HepG2 (cell line): ENCODE results near the gene ARHGEF7. TPM values are rescaled to one million over a fixed set of nuclear protein-coding genes. Genes with fewer than 3 reads are reported as not detected.

Source experiments
- ATAC-seq: fragments of 200-7000 bp; cut with Tn5 transposase; 3 replicates; pipeline ENCODE4 v1.9.1; 2020; ENCODE audit warnings: mild to moderate bottlenecking, moderate library complexity
- BruUV-seq: library from RNA; stranded (reverse); fragments of 400-500 nt; replicated peaks from 2 replicates; lab custom pipeline; 2021; lab: Mats Ljungman, UMichigan
- CTCF ChIA-PET: fragments of 300-600 bp; formaldehyde crosslinking; extraction: SDS; loops from one replicate; lab custom pipeline; 2021; ENCODE audit warnings: low total read pairs, inconsistent platforms, low intra/inter-chr PET ratio; lab: Yijun Ruan, JAX
- POLR2A ChIA-PET: fragments of 350-600 bp; sonication (Branson Sonifier 250); formaldehyde crosslinking; loops from one replicate; lab custom pipeline; 2020; ENCODE audit warnings: antibody characterized with exemption, inconsistent platforms; lab: Yijun Ruan, JAX
- DNase-seq: peaks from one replicate; pipeline ENCODE4 v3.0.0-alpha.2; 2015; ENCODE audit warnings: low spot score
- FAIRE-seq: peaks from 3 replicates; lab custom pipeline; 2011; peaks lifted over from hg19 to GRCh38; lab: Jason Lieb, UNC
- H2AFZ ChIP-seq: one replicate; pipeline ENCODE4 v1.6.1; 2011; ENCODE audit warnings: low read length, inconsistent platforms
- H3K27ac ChIP-seq: fragments of 300-600 bp; 3 replicates; pipeline ENCODE4 v1.8.0; 2011; ENCODE audit warnings: mixed run types, mild to moderate bottlenecking, mixed read lengths, low read length, inconsistent platforms; ENCODE audit not compliant: insufficient read depth; ENCODE audit errors: extremely low read length
- H3K27me3 ChIP-seq, 2 experiments: fragments of 200-600 bp in 1 of 2; 2 replicates in 1 of 2; 3 replicates in 1 of 2; pipeline versions ENCODE4 v1.6.0 to v1.8.0; 2011; ENCODE audit warnings: low read length in 2 of 2, mild to moderate bottlenecking in 2 of 2, moderate library complexity in 2 of 2, inconsistent platforms in 1 of 2; ENCODE audit not compliant: insufficient read depth in 2 of 2, control insufficient read depth in 1 of 2
- H3K36me3 ChIP-seq, 2 experiments: fragments of 200-600 bp in 1 of 2; replicated peaks in 1 of 2; 2 replicates in 1 of 2; 3 replicates in 1 of 2; pipeline versions ENCODE4 v1.5.1 to v1.8.0; 2011; ENCODE audit warnings: low read length in 2 of 2, inconsistent platforms in 1 of 2; ENCODE audit not compliant: insufficient read depth in 2 of 2, control insufficient read depth in 1 of 2
- H3K4me1 ChIP-seq: 2 replicates; pipeline ENCODE4 v1.5.1; 2012; ENCODE audit warnings: low read length, inconsistent platforms; ENCODE audit not compliant: insufficient read depth
- H3K4me2 ChIP-seq: 2 replicates; pipeline ENCODE4 v1.6.0; 2011; ENCODE audit warnings: low read depth, low read length, inconsistent platforms
- H3K4me3 ChIP-seq, 3 experiments: fragments of 200-600 bp in 1 of 3; sonication (generic), shearing (Covaris generic) in 1 of 3; replicated peaks in 1 of 3; 2 replicates each; pipeline ENCODE4 v1.5.1; 2011 to 2016; ENCODE audit warnings: low read length in 3 of 3, inconsistent platforms in 2 of 3, low read depth in 2 of 3, mild to moderate bottlenecking in 2 of 3, control low read depth in 1 of 3, mixed read lengths in 1 of 3; ENCODE audit not compliant: insufficient read depth in 1 of 3
- H3K79me2 ChIP-seq: one replicate; pipeline ENCODE4 v1.6.1; 2011; ENCODE audit warnings: low read length, inconsistent platforms; ENCODE audit not compliant: insufficient read depth
- H3K9ac ChIP-seq: 2 replicates; pipeline ENCODE4 v1.6.0; 2011; ENCODE audit warnings: mild to moderate bottlenecking, low read depth, low read length, inconsistent platforms; ENCODE audit not compliant: insufficient read depth
- H3K9me3 ChIP-seq: 2 replicates; pipeline ENCODE4 v1.5.1; 2012; ENCODE audit warnings: mild to moderate bottlenecking, low read length
- H4K20me1 ChIP-seq: 2 replicates; pipeline ENCODE4 v1.6.0; 2011; ENCODE audit warnings: inconsistent platforms, mild to moderate bottlenecking, low read length, moderate library complexity; ENCODE audit not compliant: insufficient read depth
- BATF2 ChIP-seq: sonication (generic); formaldehyde crosslinking; IDR thresholded peaks from 2 replicates; pipeline ENCODE4 v1.8.0; 2022; ENCODE audit warnings: mild to moderate bottlenecking, missing genetic modification reagents, moderate library complexity
- CREBL2 ChIP-seq: sonication (generic); formaldehyde crosslinking; IDR thresholded peaks from 2 replicates; pipeline ENCODE4 v1.8.1; 2023; ENCODE audit warnings: missing genetic modification reagents, mild to moderate bottlenecking, borderline replicate concordance
- EEA1 ChIP-seq: sonication (generic); formaldehyde crosslinking; IDR thresholded peaks from 2 replicates; pipeline ENCODE4 v1.5.1; 2020; ENCODE audit warnings: mild to moderate bottlenecking, missing genetic modification reagents, borderline replicate concordance
- HNRNPUL1 ChIP-seq: fragments of 200-400 bp; formaldehyde crosslinking; IDR thresholded peaks from 2 replicates; pipeline ENCODE4 v1.6.1; 2017; ENCODE audit warnings: low read depth, mild to moderate bottlenecking, low read length, moderate library complexity
- REXO4 ChIP-seq: sonication (generic); formaldehyde crosslinking; IDR thresholded peaks from 2 replicates; pipeline ENCODE4 v1.8.0; 2022; ENCODE audit warnings: missing genetic modification reagents, mild to moderate bottlenecking, borderline replicate concordance
- SIN3A ChIP-seq: IDR thresholded peaks from 2 replicates; pipeline ENCODE4 v1.6.1; 2011; ENCODE audit warnings: low read depth, mild to moderate bottlenecking, control low read depth, low read length, borderline replicate concordance
- TRAFD1 ChIP-seq: sonication (generic); formaldehyde crosslinking; IDR thresholded peaks from 2 replicates; pipeline ENCODE4 v1.5.1; 2020; ENCODE audit warnings: missing genetic modification reagents, mild to moderate bottlenecking, borderline replicate concordance
- WIZ ChIP-seq: sonication (generic); formaldehyde crosslinking; IDR thresholded peaks from 2 replicates; pipeline ENCODE4 v1.5.1; 2020; ENCODE audit warnings: mild to moderate bottlenecking, missing genetic modification reagents
- ZNF331 ChIP-seq: sonication (generic); formaldehyde crosslinking; IDR thresholded peaks from 2 replicates; pipeline ENCODE4 v1.4.0; 2020; ENCODE audit warnings: missing genetic modification reagents
- WGBS: methylation state at CpG from one replicate; pipeline ENCODE4 v1.1.6; 2017; ENCODE audit warnings: low lambda C conversion rate; 5-methylcytosine and 5-hydroxymethylcytosine counted together
- in situ Hi-C: cut with HindIII; loops from 2 replicates; pipeline ENCODE4 v1.10.0; 2017; ENCODE audit warnings: low pct_unique_long_range_greater_than_20kb; ENCODE audit not compliant: extremely low pct_ligation_motif_present
- intact Hi-C: fragments of 100-400 bp; cut with micrococcal nuclease; formaldehyde crosslinking; loops from one replicate; pipeline ENCODE4 v1.10.0; 2022; ENCODE audit not compliant: unreplicated experiment
- polyA plus RNA-seq, 8 experiments: library from polyadenylated mRNA; depleted of rRNA in 3 of 8; stranded (reverse) in 7 of 8; unstranded in 1 of 8; fragments of >200 nt; fragmentation: Illumina TruSeq in 4 of 8; extraction: Trizol in 4 of 8; gene quantifications; 2 replicates each; pipeline versions ENCODE4 v1.2.1 to v1.2.3, GENCODE V29; 2011 to 2016; ENCODE audit warnings: low read depth in 4 of 8, missing spikeins in 1 of 8, mixed read lengths in 1 of 8; ENCODE audit not compliant: insufficient read depth in 1 of 8
- total RNA-seq, 5 experiments: library from RNA; depleted of rRNA; stranded (reverse); fragments of >200 nt; fragmentation: Illumina TruSeq; extraction: Trizol; gene quantifications; 2 replicates each; pipeline ENCODE4 v1.2.3, GENCODE V29; 2016; ENCODE audit warnings: low read depth in 1 of 5

Gene ARHGEF7
- total and polyA plus RNA-seq, 2 of the 13 experiments (the other 11 are each of a cell fraction or from before 2014, with no cell fraction given): 15.7 to 22.3 TPM

GRCh38 chr13:111159362-111160320, 44.5 kb downstream of the ARHGEF7 start:
- Histone ChIP-seq H3K9me3 (no peaks in the 10 kb centered on the region), H3K4me1 (peaks cover 17% of the 10 kb centered on the region), H3K36me3 (peaks cover 7 to 17% of the 10 kb centered on the region in 2 experiments; a peak in 2 of 5 replicates), H4K20me1 (0 out of 2 replicates have a peak, but pooled peaks cover 6% of the 10 kb centered on the region), H3K9ac (no peak overlapping the region), H3K27ac (no peak overlapping the region), H3K4me2 (no peak overlapping the region), H2AFZ (no peak overlapping the region), H3K79me2 (peaks cover 96% of the 10 kb centered on the region), H3K4me3 (no peak overlapping the region), H3K27me3 (no peaks in the 10 kb centered on the region; a peak in 1 of 5 replicates)
- CTCF ChIA-PET: no interaction called here
- ATAC-seq (no peak), FAIRE-seq (no peak), DNase-seq (no peak)
- POLR2A ChIA-PET: no interaction called here
- intact Hi-C loops (no loop called here), in situ Hi-C loops (no loop called here)
- no peak for TF ChIP-seq ZNF331
- BruUV-seq: no TSS peak
- WGBS: 99% methylated on average over 3 of the region's 3 CpGs

- Histone ChIP-seq H2AFZ (no peak overlapping the region), H3K4me1 (peaks cover 9% of the 10 kb centered on the region), H3K27ac (no peak overlapping the region), H3K4me2 (no peak overlapping the region), H3K79me2 (peaks cover 96% of the 10 kb centered on the region), H3K36me3 (peaks cover 9 to 22% of the 10 kb centered on the region in 2 experiments; a peak in 3 of 5 replicates), H3K9me3 (no peaks in the 10 kb centered on the region), H3K4me3 (no peak overlapping the region), H3K9ac (no peak overlapping the region), H4K20me1 (0 out of 2 replicates have a peak, but pooled peaks cover 6% of the 10 kb centered on the region), H3K27me3 (no peaks in the 10 kb centered on the region)
- ChIA-PET POLR2A (no interaction called here), CTCF (no interaction called here)
- intact Hi-C loops (no loop called here), in situ Hi-C loops (no loop called here)
- no peak for ATAC-seq
- BruUV-seq: no TSS peak
- 93% methylated on average over 3 of the region's 3 CpGs for WGBS
- FAIRE-seq: no peak
- no peak for DNase-seq
- TF ChIP-seq CREBL2 (CRISPR knock-in tag) (no peak), WIZ (CRISPR knock-in tag) (no peak), EEA1 (CRISPR knock-in tag) (no peak), HNRNPUL1 (no peak), REXO4 (no peak), SIN3A (no peak), BATF2 (CRISPR knock-in tag) (no peak), TRAFD1 (CRISPR knock-in tag) (no peak)
- TF ChIP-seq, all 625 proteins: peak for 0
Measured at GRCh38 chr13:111160648-111161047, 45.5 kb downstream of the ARHGEF7 start.
